ENCODE results near the gene RYR3. TPM values are rescaled to one million over a fixed set of nuclear protein-coding genes. Genes with fewer than 3 reads are reported as not detected.

RYR3 gene
- total RNA-seq, 4 donors from 2014 or later, result 1.5 to 7.3 (median 1.9) TPM

DNA sequence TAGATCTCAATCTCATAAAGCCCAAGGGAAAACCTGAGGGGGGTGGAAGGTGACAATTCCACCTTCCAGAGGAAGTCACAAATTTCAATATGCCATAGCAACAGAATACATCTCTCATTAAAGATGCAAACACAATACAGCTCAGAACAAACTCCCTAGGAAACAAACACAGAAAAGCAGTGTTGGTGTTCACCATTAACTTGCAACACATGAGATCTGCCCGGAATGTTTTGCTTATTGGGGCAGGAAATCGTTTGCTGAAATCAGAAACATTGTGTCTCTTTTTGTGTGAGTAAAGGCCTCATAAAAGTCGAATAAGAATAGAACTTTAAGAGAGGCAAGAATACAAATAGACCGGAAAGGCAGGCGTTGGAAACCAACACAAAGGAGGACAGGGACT is 5.8 kb upstream of the RYR3 start:
- TF ChIP-seq, protein P1, sequence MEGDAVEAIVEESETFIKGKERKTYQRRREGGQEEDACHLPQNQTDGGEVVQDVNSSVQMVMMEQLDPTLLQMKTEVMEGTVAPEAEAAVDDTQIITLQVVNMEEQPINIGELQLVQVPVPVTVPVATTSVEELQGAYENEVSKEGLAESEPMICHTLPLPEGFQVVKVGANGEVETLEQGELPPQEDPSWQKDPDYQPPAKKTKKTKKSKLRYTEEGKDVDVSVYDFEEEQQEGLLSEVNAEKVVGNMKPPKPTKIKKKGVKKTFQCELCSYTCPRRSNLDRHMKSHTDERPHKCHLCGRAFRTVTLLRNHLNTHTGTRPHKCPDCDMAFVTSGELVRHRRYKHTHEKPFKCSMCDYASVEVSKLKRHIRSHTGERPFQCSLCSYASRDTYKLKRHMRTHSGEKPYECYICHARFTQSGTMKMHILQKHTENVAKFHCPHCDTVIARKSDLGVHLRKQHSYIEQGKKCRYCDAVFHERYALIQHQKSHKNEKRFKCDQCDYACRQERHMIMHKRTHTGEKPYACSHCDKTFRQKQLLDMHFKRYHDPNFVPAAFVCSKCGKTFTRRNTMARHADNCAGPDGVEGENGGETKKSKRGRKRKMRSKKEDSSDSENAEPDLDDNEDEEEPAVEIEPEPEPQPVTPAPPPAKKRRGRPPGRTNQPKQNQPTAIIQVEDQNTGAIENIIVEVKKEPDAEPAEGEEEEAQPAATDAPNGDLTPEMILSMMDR (IDR thresholded peaks at IDR 0.05; ENCODE audit: low read depth), result no peak

DNA sequence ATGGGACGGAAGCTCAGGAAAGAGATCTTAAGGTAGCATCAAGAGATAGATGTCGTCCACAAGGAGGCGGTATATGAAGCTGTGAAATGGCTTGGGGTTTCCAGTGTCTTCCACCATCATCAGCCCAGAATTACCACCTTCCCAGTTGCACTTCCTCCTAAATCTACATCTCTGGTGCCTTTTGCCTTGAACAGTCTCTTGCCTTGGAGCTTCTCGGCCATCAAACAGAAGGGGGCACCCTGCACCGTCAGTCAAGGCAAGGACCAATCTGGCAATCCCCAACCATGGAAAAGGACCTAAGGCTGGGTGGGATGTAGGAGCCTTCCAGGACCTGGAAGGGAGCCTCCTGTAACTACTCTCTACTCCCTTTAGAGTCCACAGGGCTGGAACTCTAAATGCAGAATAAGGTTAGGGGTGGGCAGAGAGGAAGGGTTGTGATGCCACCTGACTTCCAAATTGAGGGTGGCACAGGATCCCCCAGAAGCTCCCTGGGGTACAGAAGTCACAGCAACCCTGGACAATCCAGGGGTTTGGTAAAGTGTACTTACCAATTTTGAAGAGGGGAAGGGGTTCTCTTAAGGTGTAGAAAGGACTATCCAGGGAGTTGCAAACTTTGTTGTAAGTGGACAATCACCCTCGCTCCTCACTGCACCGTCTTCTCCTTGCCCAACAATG is 1.0 kb upstream of the RYR3 start:
- TF ChIP-seq, protein P1 (IDR thresholded peaks at IDR 0.05; ENCODE audit: low read depth), result no peak

DNA sequence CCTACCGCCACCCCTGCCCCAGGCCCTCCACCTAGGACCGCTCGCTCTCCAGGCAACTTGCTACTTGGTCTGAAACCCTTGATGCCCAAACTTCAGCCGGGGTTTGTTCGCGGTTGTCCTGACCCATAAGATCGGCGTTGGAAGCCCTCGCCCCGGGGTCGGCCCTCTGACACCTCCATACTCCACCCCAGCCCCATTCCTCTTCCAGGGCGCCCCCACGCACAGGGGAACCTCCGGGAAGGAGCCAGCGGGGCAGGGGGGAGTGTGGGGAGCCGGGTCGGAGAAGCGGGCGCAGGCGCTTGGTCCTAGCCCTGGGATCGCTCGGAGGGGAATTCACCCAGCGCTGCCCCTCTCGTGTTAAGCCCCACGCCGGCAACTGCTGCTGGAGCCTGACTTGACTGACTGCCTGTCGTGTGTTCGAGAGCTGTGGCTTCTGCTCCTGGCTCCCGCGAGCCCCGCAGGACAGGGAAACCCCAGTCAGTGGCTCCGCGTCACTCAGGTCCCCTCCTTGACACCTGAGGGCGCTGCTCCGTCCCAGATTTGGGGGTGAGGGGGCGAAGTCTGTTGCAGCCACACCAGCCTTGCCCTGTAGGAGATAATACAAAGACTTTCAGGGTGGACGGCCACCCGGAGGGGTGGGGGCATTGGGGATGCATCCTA is 675 bp downstream of the RYR3 start:
- TF ChIP-seq, protein P1 (IDR thresholded peaks at IDR 0.05; ENCODE audit: low read depth), result no peak

DNA sequence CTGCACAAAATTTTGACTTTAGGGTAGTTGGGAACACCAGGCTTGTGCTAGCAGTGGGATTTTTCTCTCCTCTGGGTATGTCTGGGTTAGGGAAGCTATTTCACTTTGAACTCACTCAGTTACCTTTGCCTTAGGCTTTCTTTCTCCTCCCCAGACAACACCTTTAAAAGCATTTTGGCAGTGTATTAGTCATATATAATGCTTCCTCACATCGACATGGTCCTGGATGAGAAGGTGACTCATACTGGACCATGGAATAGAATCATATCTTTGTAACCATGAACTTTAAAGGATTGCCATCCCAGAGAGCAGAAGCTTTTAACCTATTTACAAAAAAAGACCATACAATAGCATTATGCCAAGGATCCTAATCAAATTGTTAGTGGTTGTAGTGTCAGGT is 2.7 kb downstream of the RYR3 start:
- TF ChIP-seq, protein P1 (IDR thresholded peaks at IDR 0.05; ENCODE audit: low read depth), result no peak

DNA sequence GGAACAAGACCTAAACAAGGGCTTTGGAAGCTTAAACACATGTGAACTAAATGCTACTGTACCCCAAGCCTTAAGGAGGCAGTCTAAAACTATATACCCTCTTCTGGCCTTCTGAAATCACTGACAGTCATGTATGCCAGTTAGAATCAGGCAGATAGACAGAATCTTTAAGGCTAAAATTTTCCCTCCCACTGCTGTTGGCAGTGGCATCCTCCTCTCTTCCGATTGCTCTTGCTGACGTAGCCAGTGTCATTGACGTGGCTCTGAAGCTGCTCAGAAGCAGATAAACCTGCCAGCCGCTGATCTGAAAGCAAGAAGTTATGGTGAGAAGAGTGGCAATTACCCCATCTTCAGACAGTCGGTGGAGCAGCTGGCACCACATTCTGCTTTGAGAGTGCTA is 3.3 kb downstream of the RYR3 start:
- TF ChIP-seq, protein P1 (IDR thresholded peaks at IDR 0.05; ENCODE audit: low read depth), result no peak

DNA sequence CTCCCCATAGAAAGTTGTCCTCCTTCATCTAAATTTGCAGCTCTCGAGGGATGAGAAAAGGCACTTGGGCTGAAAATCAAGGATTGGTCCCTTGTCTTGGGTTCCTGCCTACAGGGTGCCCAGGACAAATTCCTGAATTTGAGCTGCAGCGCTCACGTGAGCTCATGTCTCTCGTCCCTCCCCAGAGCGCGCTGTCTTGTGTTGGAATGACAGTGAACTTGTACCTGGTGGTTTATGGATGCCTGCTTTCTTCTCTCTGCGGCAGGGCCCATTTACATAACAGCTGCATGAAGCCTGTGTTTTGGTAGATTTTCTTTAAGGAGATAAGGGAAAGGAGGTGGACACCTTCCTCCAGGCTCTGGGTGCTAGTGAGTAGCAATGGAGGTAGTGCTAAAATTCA is 4.3 kb downstream of the RYR3 start:
- TF ChIP-seq, protein P1 (IDR thresholded peaks at IDR 0.05; ENCODE audit: low read depth), result no peak

DNA sequence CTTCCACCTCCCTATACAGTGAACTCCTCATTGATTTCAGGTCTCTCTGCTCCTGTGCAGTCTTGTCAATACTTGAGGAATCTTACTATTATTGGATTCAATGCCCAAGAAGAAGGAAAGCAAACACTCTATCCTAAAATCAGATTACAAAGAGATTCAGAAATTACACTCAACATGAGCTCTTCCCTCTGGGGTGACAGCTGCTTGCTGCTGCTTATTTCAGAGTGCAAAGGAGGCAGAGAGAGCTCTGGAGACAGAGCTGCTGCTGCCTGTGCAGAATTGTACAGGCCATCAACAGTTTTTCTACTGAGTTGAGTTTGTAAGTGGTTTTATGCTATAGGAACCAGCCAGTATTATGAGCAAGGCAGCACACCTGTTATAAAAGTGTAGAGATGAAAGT is 7.1 kb downstream of the RYR3 start:
- TF ChIP-seq, protein P1 (IDR thresholded peaks at IDR 0.05; ENCODE audit: low read depth), result no peak
